ENCODE results near the gene NPAS2.

GRCh38 chr2:100781009-100781325 lies 39.0 kb upstream of the NPAS2 start:
- no peak for TF ChIP-seq CTCF (conservative IDR thresholded peaks at IDR 0.05; ENCODE audit: low read length)
- no peak for TF ChIP-seq EZH2phosphoT487 (IDR thresholded peaks at IDR 0.05; ENCODE audit: borderline replicate concordance)

All from Loucy (cell line).